A549 (cell line): ENCODE measurements around the gene GAREM1.

ENCODE experiments used
- CTCF ChIP-seq: fragments of >200 bp; sonication (Bioruptor Twin); formaldehyde crosslinking; IDR thresholded peaks from 3 replicates; pipeline ENCODE4 v1.5.1; 2016
- POLR2A ChIP-seq: IDR thresholded peaks from 2 replicates; pipeline ENCODE4 v1.6.1; 2012; ENCODE audit warnings: mild to moderate bottlenecking, low read length
- RCOR1 ChIP-seq: fragments of 150-350 bp; IDR thresholded peaks from 2 replicates; pipeline ENCODE4 v1.6.1; 2014; ENCODE audit warnings: antibody characterized with exemption, low read length, low read depth

GRCh38 chr18:32275221-32275620, 195.5 kb downstream of the GAREM1 start:
- TF ChIP-seq CTCF (no peak), RCOR1 (no peak), POLR2A (no peak)
